Diencephalon (tissue), 1 donor: ENCODE measurements around the gene CHRNA3. TPM values are rescaled to one million over a fixed set of nuclear protein-coding genes. Genes with fewer than 3 reads are reported as not detected.

Experiments used
- small RNA-seq: library from RNA; depleted of rRNA; stranded (forward); fragments of <200 nt; gene quantifications from one replicate; pipeline ENCODE3, GENCODE V24; 2014
- total RNA-seq: library from RNA; depleted of rRNA; stranded (reverse); fragments of >200 nt; gene quantifications from one replicate; pipeline ENCODE4 v1.2.3, GENCODE V29; 2014

The CHRNA3 gene
- total RNA-seq, result 4.8 TPM

GRCh38 chr15:78620527-78621421, at the start of gene CHRNA3:
CHRNA3 (minus strand) TSS chr15:78620996; CDS start chr15:78620794, 202 bp downstream.

GRCh38 chr15:78641102-78641748, 20.4 kb upstream of the CHRNA3 start, which contains the start of gene CHRNB4:
CHRNB4 (minus strand) TSS chr15:78641210; CDS start chr15:78641133, 77 bp downstream.

GRCh38 chr15:78565097-78565950, 55.5 kb downstream of the CHRNA3 start, which contains the start of gene CHRNA5:
CHRNA5 (plus strand) TSS chr15:78565520; CDS start chr15:78565720, 200 bp downstream.

Small RNAs within 50 kb of the gene (small RNA-seq; reads per million reads assigned to genes)
- not detected for gene AC067863.2

Other genes starting within 250 kb of the CHRNA3 start
- gene IREB2, start 182.8 kb downstream of the CHRNA3 start, total RNA-seq, result 73.6 TPM
- 0.92 TPM for gene HYKK, start 113.4 kb downstream of the CHRNA3 start, total RNA-seq
- gene PSMA4, start 80.6 kb downstream of the CHRNA3 start, total RNA-seq, result 133 TPM
- gene CHRNA5, start 55.5 kb downstream of the CHRNA3 start, total RNA-seq, result 7.6 TPM
- gene CHRNB4, start 20.2 kb upstream of the CHRNA3 start, total RNA-seq, result 1.8 TPM
- gene ADAMTS7, start 190.5 kb upstream of the CHRNA3 start, total RNA-seq, result 6.0 TPM